Measurements from ENCODE around the gene KRT74.

- TF ChIP-seq EZH2 (IDR thresholded peaks at IDR 0.05; ENCODE audit: insufficient read depth, poor library complexity, severe bottlenecking), result no peak
- TF ChIP-seq EZH2phosphoT487 (IDR thresholded peaks at IDR 0.05; ENCODE audit: insufficient read depth, low read depth), result no peak
Observed at GRCh38 chr12:52604859-52605258, 31.2 kb upstream of the KRT74 start.
